SK-N-SH (cell line): ENCODE measurements around the gene RIN3. TPM values are rescaled to one million over a fixed set of nuclear protein-coding genes. Genes with fewer than 3 reads are reported as not detected.
A peak's percentile ranks its signal among the peaks of the same experiment; 100 is the strongest.

ENCODE experiments used
- CTCF ChIA-PET: fragments of 300-600, 350-600 bp; formaldehyde crosslinking; extraction: SDS; loops from one replicate; lab custom pipeline; 2021; lab: Yijun Ruan, JAX
- POLR2A ChIA-PET: fragments of 350-600 bp; sonication (Branson Sonifier 250); formaldehyde crosslinking; extraction: SDS; loops from one replicate; lab custom pipeline; 2020; ENCODE audit warnings: antibody characterized with exemption, inconsistent platforms; lab: Yijun Ruan, JAX
- DNase-seq: peaks from one replicate; pipeline ENCODE4 v3.0.0; 2012
- H2AFZ ChIP-seq: fragments of 200-600 bp; sonication (generic); 2 replicates; pipeline ENCODE4 v1.8.1; 2016; ENCODE audit warnings: antibody characterized with exemption, mild to moderate bottlenecking, low read depth
- H3F3A ChIP-seq: fragments of 200-600 bp; sonication (generic); replicated peaks from 2 replicates; pipeline ENCODE3; 2016; ENCODE audit warnings: antibody characterized with exemption, mild to moderate bottlenecking; ENCODE audit not compliant: insufficient read depth
- H3K27ac ChIP-seq, 2 experiments: fragments of 200-500 bp in 1 of 2; fragments of 200-600 bp in 1 of 2; sonication (Bioruptor generic) in 1 of 2; sonication (generic), shearing (Covaris generic) in 1 of 2; 2 replicates each; pipeline versions ENCODE4 v1.5.1 to v1.6.1; 2014 to 2016; ENCODE audit warnings: low read depth in 2 of 2, inconsistent platforms in 1 of 2, low read length in 1 of 2, mild to moderate bottlenecking in 1 of 2, mixed read lengths in 1 of 2
- H3K27me3 ChIP-seq: fragments of 200-600 bp; sonication (generic), shearing (Covaris generic); 2 replicates; pipeline ENCODE4 v1.6.1; 2016; ENCODE audit warnings: mixed run types; ENCODE audit not compliant: insufficient read depth
- H3K36me3 ChIP-seq, 2 experiments: fragments of 200-500 bp in 1 of 2; fragments of 200-600 bp in 1 of 2; sonication (Bioruptor generic) in 1 of 2; sonication (generic) in 1 of 2; replicated peaks in 1 of 2; 2 replicates each; pipeline versions ENCODE3 to v1.5.1; 2014 to 2016; ENCODE audit warnings: low read length in 1 of 2, mild to moderate bottlenecking in 1 of 2; ENCODE audit not compliant: insufficient read depth in 2 of 2, control insufficient read depth in 1 of 2
- H3K4me1 ChIP-seq, 2 experiments: fragments of 200-500 bp in 1 of 2; fragments of 200-600 bp in 1 of 2; sonication (Bioruptor generic) in 1 of 2; sonication (generic), shearing (Covaris generic) in 1 of 2; 2 replicates each; pipeline versions ENCODE4 v1.5.1 to v1.6.1; 2014 to 2016; ENCODE audit warnings: low read depth in 1 of 2, low read length in 1 of 2, mixed run types in 1 of 2; ENCODE audit not compliant: insufficient read depth in 2 of 2, control insufficient read depth in 1 of 2
- H3K4me2 ChIP-seq: fragments of 200-600 bp; sonication (generic), shearing (Covaris generic); 2 replicates; pipeline ENCODE4 v1.6.1; 2017; ENCODE audit warnings: mixed run types
- H3K4me3 ChIP-seq, 2 experiments: fragments of 200-500 bp in 1 of 2; fragments of 200-600 bp in 1 of 2; sonication (Bioruptor generic) in 1 of 2; sonication (generic), shearing (Covaris generic) in 1 of 2; 2 replicates each; pipeline versions ENCODE4 v1.5.1 to v1.8.1; 2014 to 2016; ENCODE audit warnings: low read depth in 2 of 2, inconsistent platforms in 1 of 2, low read length in 1 of 2, mild to moderate bottlenecking in 1 of 2, mixed read lengths in 1 of 2, moderate library complexity in 1 of 2
- H3K79me2 ChIP-seq: fragments of 200-600 bp; sonication (generic); 2 replicates; pipeline ENCODE4 v1.8.1; 2017; ENCODE audit warnings: mild to moderate bottlenecking; ENCODE audit not compliant: insufficient read depth
- H3K9ac ChIP-seq: fragments of 200-600 bp; sonication (generic); 2 replicates; pipeline ENCODE4 v1.6.1; 2017; ENCODE audit warnings: mixed run types
- H3K9me2 ChIP-seq: fragments of 200-600 bp; sonication (generic); 2 replicates; pipeline ENCODE4 v1.6.1; 2017; ENCODE audit warnings: mixed run types
- H3K9me3 ChIP-seq: fragments of 200-600 bp; sonication (generic); 2 replicates; pipeline ENCODE4 v1.6.1; 2017; ENCODE audit warnings: mixed run types, mild to moderate bottlenecking, moderate library complexity
- H4K20me1 ChIP-seq: fragments of 200-600 bp; sonication (generic); 2 replicates; pipeline ENCODE4 v1.6.1; 2017; ENCODE audit warnings: mild to moderate bottlenecking, mixed run types; ENCODE audit not compliant: insufficient read depth
- ELF1 ChIP-seq: IDR thresholded peaks from 2 replicates; pipeline ENCODE4 v1.4.0; 2012
- EP300 ChIP-seq, 2 experiments: IDR thresholded peaks; 2 replicates each; pipeline versions ENCODE4 v1.4.0 to v1.6.1; 2012; ENCODE audit warnings: borderline replicate concordance in 1 of 2, low read depth in 1 of 2, low read length in 1 of 2
- FOSL2 ChIP-seq: IDR thresholded peaks from 2 replicates; pipeline ENCODE4 v1.4.0; 2012; ENCODE audit warnings: low read depth, mild to moderate bottlenecking, moderate library complexity, borderline replicate concordance
- MEF2A ChIP-seq: IDR thresholded peaks from 2 replicates; pipeline ENCODE4 v1.4.0; 2012; ENCODE audit warnings: low read depth, borderline replicate concordance
- NFIC ChIP-seq: IDR thresholded peaks from 2 replicates; pipeline ENCODE4 v1.4.0; 2012; ENCODE audit warnings: borderline replicate concordance
- POLR2AphosphoS5 ChIP-seq: IDR thresholded peaks from 2 replicates; pipeline ENCODE4 v1.6.1; 2012; ENCODE audit warnings: low read depth, low read length
- SMC3 ChIP-seq: IDR thresholded peaks from 2 replicates; pipeline ENCODE4 v1.6.1; 2012; ENCODE audit warnings: low read depth, low read length, improper control_type of control experiment
- TAF1 ChIP-seq: IDR thresholded peaks from 2 replicates; pipeline ENCODE4 v1.6.1; 2012; ENCODE audit warnings: low read depth, mild to moderate bottlenecking, low read length, moderate library complexity, borderline replicate concordance
- TEAD4 ChIP-seq: IDR thresholded peaks from 2 replicates; pipeline ENCODE4 v1.4.0; 2012; ENCODE audit warnings: mild to moderate bottlenecking, borderline replicate concordance; ENCODE audit not compliant: insufficient read depth
- WGBS: methylation state at CpG from one replicate; pipeline ENCODE4 v1.1.6; 2017; ENCODE audit warnings: low lambda C conversion rate; 5-methylcytosine and 5-hydroxymethylcytosine counted together
- polyA plus RNA-seq, 3 experiments: library from polyadenylated mRNA; depleted of rRNA; stranded (reverse); fragments of >200 nt; gene quantifications; 2 replicates each; pipeline ENCODE4 v1.2.3, GENCODE V29; 2012
- TF ChIP-seq, protein P1 (sequence below): IDR thresholded peaks from 2 replicates; pipeline ENCODE4 v1.6.1; 2012; ENCODE audit warnings: mild to moderate bottlenecking, low read depth, low read length, moderate library complexity
- TF ChIP-seq, protein P2 (sequence below): fragments of 150-350 bp; IDR thresholded peaks from 2 replicates; pipeline ENCODE4 v1.6.1; 2017; ENCODE audit warnings: antibody characterized with exemption, low read length, low read depth, borderline replicate concordance
- TF ChIP-seq, protein P3 (sequence below): IDR thresholded peaks from 2 replicates; pipeline ENCODE4 v1.4.0; 2012; ENCODE audit warnings: low read depth, borderline replicate concordance

The RIN3 gene
- polyA plus RNA-seq, 1 of the 3 experiments (the other 2 are of a cell fraction) = 12.4 TPM

DNA sequence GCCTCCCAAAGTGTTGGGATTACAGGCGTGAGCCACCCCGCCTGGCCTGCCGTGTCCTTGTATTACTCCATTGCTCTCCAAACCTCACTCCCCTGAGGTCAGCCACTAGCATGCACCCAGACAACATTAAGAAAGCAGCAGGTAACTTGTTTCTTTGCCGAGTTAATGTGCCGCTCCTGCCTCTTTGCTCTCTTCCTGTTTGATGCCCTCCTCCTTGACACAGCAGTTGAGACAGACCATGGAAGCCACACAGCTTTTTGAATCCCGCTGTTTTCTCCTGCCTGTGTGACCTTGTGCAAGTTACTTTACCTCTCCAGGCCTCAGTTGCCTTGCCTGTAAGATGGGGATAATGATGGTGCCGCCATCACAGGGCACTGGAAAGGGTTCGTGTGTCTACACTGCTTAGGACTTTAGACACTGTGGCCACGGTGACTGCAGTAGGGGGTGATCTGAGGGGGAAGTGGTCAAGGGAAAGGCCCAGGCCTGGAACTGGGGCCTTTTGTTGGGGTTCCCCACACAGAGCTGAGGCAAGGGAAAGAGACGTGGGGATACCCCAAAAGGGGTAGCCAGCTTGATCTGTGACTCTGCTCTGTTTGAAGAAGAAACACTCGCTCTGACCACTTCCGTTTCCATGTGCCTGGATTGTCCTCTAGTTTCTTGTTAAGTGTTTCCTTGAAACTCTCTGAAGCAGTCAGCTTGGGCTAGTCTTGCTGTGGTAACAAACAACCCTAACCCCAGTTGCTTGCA is 69.3 kb downstream of the RIN3 start:
- Histone ChIP-seq H2AFZ (no peak overlapping the region), H3K27me3 (no peaks in the 10 kb centered on the region), H3K9ac (no peak overlapping the region), H3K4me2 (no peak overlapping the region), H3K9me2 (no peaks in the 10 kb centered on the region), H3F3A (peaks cover 23% of the 10 kb centered on the region), H3K79me2 (no peaks in the 10 kb centered on the region), H3K9me3 (no peaks in the 10 kb centered on the region), H3K36me3 (peaks cover 3 to 8% of the 10 kb centered on the region in 2 experiments), H3K27ac (no peak overlapping the region), H3K4me1 (peaks cover 0 to 21% of the 10 kb centered on the region in 2 experiments; a peak in 2 of 4 replicates), H3K4me3 (no peak overlapping the region), H4K20me1 (no peaks in the 10 kb centered on the region)
- TF ChIP-seq, protein P1, sequence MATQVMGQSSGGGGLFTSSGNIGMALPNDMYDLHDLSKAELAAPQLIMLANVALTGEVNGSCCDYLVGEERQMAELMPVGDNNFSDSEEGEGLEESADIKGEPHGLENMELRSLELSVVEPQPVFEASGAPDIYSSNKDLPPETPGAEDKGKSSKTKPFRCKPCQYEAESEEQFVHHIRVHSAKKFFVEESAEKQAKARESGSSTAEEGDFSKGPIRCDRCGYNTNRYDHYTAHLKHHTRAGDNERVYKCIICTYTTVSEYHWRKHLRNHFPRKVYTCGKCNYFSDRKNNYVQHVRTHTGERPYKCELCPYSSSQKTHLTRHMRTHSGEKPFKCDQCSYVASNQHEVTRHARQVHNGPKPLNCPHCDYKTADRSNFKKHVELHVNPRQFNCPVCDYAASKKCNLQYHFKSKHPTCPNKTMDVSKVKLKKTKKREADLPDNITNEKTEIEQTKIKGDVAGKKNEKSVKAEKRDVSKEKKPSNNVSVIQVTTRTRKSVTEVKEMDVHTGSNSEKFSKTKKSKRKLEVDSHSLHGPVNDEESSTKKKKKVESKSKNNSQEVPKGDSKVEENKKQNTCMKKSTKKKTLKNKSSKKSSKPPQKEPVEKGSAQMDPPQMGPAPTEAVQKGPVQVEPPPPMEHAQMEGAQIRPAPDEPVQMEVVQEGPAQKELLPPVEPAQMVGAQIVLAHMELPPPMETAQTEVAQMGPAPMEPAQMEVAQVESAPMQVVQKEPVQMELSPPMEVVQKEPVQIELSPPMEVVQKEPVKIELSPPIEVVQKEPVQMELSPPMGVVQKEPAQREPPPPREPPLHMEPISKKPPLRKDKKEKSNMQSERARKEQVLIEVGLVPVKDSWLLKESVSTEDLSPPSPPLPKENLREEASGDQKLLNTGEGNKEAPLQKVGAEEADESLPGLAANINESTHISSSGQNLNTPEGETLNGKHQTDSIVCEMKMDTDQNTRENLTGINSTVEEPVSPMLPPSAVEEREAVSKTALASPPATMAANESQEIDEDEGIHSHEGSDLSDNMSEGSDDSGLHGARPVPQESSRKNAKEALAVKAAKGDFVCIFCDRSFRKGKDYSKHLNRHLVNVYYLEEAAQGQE = no peak
- TF ChIP-seq TAF1 (no peak), SMC3 (no peak), TEAD4 (no peak), MEF2A (no peak), NFIC (no peak), POLR2AphosphoS5 (no peak), EP300 (IDR thresholded peaks at IDR 0.05; ENCODE audit: borderline replicate concordance in 1 of 2, low read depth in 1 of 2, low read length in 1 of 2) (no peak), ELF1 (no peak)
- TF ChIP-seq, protein P2, sequence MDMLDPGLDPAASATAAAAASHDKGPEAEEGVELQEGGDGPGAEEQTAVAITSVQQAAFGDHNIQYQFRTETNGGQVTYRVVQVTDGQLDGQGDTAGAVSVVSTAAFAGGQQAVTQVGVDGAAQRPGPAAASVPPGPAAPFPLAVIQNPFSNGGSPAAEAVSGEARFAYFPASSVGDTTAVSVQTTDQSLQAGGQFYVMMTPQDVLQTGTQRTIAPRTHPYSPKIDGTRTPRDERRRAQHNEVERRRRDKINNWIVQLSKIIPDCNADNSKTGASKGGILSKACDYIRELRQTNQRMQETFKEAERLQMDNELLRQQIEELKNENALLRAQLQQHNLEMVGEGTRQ = no peak
- ChIA-PET POLR2A (no interaction called here), CTCF (interaction anchor here (0.5 kb wide), 1 partner anchor 10 kb away, joined by 3 read pairs; no protein-coding TSS in a partner anchor)
- WGBS = 80% methylated on average over 11 of the region's 12 CpGs
- no peak for DNase-seq

DNA sequence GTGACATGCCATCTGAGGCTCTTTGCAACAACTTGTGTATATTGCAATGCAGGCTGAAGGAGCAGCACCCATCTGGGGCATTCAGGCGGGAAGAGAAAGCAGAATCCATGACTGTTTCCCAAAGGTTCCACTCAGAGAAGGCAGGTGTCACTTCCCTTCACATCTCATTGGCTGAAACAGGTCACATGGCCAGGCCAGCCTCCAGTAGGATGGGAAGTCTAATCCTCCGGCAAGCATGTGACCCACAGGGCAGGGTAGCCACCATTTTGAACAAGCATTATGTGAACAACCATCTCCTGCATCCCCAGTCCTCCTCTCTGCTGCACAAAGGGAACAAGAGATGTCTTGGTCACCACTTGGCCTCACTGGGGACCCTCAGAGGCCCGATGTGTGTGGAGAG is 70.6 kb downstream of the RIN3 start:
- DNase-seq = no peak
- ChIA-PET POLR2A (no interaction called here), CTCF (no interaction called here)
- Histone ChIP-seq H4K20me1 (no peaks in the 10 kb centered on the region), H3K4me2 (no peak overlapping the region), H3K9me3 (no peaks in the 10 kb centered on the region), H3K9ac (no peak overlapping the region), H3K4me3 (no peak overlapping the region), H3K79me2 (no peaks in the 10 kb centered on the region), H3K36me3 (peaks cover 3 to 9% of the 10 kb centered on the region in 2 experiments), H2AFZ (no peak overlapping the region), H3K27ac (no peak overlapping the region), H3K9me2 (no peaks in the 10 kb centered on the region), H3K27me3 (no peaks in the 10 kb centered on the region), H3K4me1 (peaks cover 0 to 21% of the 10 kb centered on the region in 2 experiments; a peak in 2 of 4 replicates), H3F3A (peaks cover 21% of the 10 kb centered on the region)
- TF ChIP-seq FOSL2 = no peak
- TF ChIP-seq, protein P3, sequence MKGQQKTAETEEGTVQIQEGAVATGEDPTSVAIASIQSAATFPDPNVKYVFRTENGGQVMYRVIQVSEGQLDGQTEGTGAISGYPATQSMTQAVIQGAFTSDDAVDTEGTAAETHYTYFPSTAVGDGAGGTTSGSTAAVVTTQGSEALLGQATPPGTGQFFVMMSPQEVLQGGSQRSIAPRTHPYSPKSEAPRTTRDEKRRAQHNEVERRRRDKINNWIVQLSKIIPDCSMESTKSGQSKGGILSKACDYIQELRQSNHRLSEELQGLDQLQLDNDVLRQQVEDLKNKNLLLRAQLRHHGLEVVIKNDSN = peak; percentile 58; the same call in 1 of the 2 replicates
- 64% methylated on average over 3 of the region's 3 CpGs for WGBS
